NCI-H1417 treated with DMSO at 0.1 percent for 48 hours (cell line): ENCODE results near the gene TRIP4.
"Not testable (repeated sequence)": the region's sequence is repeated elsewhere in the genome, so short reads cannot be mapped to it uniquely, and the experiment has no call there.

Source experiments
- DNase-seq: peaks from one replicate; lab custom pipeline; 2025; lab: John Stamatoyannopoulos, UW

TRIP4 gene

DNA sequence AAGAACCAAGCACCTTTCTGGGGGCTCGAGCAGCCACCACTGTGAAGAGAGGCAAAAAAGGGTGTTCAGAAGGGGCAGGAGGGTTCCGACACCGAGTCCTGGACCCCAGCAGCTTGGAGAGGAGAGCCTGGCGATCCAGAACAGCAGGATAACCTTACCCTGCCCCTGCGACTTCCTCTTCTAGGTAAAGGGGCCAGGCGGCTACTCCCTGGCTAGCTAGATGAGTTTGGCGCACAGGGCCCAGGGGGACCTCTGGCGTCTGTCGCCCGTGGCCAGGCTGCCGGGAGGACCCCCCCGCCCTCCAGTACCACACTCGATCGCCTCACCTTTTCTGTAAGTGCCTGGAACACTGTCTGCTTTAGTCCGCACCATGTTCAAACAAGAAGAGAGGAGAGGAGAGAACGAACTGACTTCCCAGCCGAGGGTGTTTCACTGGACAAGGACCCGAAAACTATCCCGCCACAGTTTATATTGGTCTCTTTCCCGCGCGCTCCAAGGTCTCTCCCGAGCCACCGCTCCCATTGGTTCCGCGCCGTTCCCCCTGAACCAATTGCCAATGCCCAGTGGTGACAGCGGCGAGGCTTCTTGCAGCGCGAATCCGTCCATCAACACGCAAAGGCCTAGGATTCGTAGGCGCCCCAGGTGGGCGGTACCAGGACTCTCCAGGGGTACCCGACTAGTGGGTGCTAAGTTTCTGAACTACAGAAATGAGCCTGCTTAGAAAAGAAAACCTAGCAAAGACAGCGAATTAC lies 6.5 kb upstream of the TRIP4 start, which contains the start of gene PCLAF:
TSS of gene PCLAF (minus strand) at position 442 of the 752 bp plus-strand sequence. CDS start at position 372, 70 bp downstream.
- peak; percentile 79 for DNase-seq

DNA sequence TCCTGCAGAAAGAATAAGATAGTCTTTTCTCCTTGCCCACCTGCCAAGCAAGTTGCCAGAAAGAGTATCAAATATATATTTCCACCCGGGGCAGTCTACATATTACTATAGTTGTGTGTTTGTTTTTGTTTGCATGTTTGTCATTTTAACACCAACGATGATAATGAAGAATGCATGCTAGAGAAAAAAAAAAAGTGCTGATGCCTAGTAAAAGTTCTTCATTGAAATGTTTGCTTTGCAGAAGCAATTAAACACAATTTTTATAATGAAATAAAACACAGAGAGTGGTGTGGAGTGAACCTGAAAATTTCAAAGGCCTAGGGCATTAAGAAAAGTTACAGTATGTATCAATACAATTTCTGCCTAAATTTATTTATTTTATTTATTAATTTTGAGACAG lies 3.9 kb upstream of the TRIP4 start:
- no peak for DNase-seq

DNA sequence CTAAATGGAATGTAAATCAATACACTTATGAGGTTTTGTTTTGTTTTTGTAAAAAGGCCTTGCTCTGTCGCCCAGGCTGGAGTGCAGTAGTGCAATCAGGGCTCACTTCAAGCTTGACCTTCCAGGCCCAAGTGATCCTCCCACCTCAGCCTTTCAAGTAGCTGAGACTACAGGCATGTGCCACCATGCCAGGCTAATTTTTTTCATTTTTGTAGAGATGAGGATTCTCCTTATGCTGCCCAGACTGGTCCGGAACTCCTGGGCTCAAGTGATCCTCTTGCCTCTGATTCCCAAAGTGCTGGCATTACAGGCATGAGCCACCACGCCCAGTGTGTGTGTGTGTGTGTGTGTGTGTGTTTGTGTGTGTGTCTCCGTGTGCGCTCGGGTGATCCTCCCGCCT lies 1.3 kb upstream of the TRIP4 start:
- DNase-seq, result no peak

DNA sequence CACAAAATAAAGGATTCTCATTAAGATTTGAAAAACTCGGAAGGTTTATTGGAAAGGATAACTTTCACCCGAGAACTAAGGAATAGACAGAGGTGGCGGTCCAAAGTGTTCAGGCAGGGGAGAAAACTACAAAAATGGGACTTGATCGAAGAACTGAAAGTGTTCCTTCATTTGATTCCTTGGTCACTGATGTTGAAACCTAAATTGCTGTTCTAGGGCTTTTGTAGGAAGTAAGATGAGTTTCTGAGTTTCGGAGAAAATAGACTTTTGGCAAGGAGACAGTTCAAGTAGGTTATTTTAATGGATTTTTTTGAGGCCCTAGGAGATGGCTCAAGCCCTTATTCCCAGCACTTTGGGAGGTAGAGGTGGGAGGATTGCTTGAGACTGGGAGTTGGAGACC lies 1.4 kb downstream of the TRIP4 start:
- DNase-seq, result no peak

DNA sequence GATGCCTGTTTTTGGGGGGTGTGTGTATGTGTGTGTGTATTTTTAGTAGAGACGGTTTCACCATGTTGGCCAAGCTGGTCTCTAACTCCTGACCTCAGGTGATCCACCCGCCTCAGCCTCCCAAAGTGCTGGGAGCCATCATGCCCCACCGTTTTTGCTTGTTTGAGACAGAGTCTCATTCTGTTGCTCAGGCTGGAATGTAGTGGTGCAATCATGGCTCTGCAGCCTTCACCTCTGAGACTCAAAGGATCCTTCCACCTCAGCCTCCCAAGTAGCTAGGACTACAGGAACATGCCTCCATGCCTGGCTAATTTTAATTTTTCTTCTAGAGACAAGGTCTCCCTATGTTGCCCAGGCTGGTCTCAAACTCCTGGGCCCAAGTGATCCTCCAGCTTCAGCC lies 4.8 kb downstream of the TRIP4 start:
- not testable (repeated sequence) for DNase-seq

DNA sequence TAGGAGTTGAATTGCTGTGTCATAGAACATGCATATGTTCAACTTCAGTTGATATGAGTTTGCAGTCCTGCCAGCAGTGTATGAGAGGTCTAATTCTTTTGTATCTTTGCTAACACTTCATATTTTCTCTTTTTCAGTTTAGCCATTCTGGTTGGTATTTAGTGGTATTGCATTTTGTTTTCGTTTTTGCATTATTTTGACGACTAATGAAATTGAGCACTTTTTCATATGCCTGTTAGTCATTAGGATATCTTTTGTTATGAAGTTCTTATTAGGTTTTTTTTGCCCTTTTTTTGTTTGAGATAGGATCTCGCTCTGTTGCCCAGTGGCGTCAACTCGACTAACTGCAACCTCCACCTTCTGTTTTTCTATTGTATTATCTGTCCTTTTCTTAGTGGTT lies 9.2 kb downstream of the TRIP4 start:
- DNase-seq, result no peak

DNA sequence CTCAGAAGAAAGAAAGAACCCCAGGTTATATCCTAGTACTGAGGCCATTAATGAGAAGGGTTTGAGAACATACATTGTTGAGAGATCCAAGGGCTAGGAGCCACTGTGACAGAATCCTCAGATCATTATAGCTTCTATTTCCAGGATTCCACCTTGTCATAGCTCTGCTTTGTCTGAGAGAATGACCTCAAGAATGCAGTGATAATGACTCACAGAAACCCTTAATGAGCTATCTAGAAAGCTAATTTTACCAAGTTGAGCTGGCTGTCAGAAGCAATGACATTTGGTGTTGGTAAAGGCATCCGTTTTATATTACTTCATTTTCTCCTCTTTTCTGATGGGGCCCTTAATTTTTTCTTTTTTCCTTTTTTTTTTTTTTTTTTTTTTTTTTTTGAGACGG lies 10.9 kb downstream of the TRIP4 start:
- DNase-seq, result no peak

DNA sequence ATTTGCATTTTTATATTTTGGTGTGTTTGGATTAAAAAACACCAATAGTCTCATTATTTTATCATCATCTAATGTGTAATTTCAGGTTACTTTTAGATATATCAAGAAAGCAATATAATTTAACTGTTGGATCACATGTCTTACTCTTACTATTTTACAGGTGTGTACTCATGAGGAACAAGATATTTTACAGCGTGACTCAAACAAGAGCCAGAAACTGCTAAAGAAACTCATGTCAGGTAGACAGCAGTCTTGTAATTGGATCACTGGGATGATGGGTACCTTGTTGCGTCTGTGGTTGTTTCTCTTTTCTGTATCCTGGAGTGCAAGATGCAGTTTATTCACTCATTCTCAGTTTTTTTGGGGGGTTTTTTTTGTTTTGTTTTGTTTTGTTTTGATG lies 12.9 kb downstream of the TRIP4 start:
- no peak for DNase-seq

DNA sequence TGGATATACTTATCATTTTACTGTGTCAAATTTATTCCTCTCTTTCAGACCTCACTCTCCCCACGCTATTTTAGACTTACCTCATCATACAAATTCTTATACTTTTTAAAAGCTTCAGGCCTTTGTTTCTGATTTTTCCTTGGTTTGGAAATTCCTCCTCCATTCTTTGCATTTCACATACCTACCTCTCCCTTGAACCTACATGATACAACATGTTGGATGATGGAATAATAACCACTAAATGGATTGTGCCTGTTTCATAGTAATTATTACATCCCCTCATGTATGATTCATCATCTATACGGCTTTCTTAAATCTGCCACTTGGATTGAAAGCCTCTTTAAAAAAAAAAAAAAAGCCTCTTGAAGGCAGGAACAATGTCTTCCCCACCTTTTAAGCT lies 24.6 kb downstream of the TRIP4 start:
- DNase-seq, result no peak

DNA sequence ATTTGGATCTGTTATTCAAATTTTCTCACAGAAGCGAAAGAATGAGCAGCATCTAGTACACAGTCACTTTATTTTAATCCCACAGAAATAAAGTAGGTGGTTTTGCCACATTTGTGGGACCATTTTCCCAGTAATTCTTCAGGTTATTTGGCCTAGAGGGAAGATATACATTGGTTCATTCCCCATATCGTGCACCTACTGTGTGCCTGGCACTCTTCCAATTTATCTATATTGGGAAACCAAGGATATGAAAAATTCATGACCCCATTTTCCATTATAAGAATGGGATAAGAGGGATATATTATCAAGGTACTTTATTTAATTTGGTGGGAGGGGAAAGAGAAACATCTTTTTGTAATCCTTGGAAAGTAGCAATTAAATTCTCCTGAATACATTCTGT lies 35.1 kb downstream of the TRIP4 start:
- no peak for DNase-seq

DNA sequence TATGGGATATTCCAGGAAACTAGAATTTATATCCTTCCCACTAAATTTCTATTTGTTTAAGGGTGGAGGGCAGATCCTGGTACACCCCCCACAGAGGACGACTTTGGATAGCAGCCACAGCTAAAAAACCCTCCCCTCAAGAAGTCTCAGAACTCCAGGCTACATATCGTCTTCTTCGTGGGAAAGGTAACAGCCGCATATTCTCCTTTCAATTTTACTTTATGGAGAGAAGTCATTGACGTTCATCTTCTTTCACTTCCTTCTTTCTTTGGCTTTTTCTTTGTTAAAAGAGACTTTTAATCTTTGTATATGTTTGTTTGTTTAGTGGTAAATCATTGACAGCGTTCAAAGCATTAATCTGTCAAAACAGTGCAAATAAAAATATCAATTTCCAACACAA lies 36.3 kb downstream of the TRIP4 start:
- DNase-seq, result no peak

DNA sequence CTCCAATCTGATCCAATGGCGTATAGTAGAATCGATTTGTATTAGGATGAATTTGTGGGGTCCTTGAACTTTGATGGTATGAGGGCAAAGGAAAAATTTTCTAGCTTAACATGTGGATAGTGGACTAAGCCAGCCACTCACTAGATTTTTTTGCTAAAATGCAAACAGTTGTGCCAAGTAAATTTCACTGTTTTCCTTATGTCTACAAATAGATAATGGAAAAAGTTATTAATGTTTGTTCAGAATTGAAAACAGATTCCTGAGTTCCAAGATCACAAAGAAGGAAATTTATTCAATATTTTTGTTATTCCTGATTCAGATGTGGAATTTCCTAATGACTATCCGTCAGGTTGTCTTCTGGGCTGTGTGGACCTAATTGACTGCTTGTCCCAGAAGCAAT lies 37.6 kb downstream of the TRIP4 start:
- no peak for DNase-seq

DNA sequence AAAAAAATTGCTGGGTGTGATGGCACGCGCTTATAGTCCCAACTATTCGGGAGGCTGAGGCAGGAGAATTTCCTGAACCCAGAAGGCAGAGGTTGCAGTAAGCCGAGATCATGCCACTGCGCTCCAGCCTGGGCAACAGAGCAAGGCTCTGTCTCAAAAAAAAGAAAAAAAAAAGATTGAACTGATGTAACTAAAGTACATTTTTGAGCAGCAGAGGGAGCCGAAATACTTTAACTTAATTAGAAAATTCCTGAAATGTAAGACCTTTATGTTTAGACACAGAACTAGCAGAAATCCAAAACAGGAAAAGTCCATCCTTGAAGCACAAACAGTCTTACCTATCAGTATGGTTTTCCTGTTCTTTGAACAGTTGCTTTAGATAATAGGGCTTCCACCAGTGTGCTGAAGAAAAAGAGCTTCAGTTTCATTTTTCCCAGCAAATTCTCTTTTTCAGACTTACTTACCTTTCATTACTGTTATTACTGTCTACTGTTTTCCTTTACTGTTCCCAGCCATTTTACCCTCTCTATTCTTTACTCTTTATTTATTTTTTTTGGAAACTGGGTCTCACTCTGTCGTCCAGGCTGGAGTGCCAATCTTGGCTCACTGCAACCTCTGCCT lies 39.3 kb downstream of the TRIP4 start:
- DNase-seq, result no peak

DNA sequence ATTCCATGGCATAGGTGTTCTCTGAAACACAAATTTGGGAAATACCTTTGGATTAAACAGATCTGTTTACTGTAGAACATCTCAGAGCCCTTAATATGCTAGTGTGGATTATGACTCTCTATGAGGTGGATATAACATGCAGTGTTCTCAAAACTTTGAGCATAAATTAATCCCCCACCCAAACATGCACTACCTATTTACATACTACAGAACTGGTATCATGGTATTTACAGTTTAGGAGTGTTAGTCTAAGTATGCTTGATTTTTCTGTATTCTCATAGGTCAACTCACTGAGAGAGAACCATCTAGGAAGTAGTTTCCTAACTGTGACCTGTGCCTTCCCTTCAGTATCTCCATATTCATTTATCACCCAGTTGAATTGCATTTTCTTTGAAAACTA lies 41.8 kb downstream of the TRIP4 start:
- no peak for DNase-seq

DNA sequence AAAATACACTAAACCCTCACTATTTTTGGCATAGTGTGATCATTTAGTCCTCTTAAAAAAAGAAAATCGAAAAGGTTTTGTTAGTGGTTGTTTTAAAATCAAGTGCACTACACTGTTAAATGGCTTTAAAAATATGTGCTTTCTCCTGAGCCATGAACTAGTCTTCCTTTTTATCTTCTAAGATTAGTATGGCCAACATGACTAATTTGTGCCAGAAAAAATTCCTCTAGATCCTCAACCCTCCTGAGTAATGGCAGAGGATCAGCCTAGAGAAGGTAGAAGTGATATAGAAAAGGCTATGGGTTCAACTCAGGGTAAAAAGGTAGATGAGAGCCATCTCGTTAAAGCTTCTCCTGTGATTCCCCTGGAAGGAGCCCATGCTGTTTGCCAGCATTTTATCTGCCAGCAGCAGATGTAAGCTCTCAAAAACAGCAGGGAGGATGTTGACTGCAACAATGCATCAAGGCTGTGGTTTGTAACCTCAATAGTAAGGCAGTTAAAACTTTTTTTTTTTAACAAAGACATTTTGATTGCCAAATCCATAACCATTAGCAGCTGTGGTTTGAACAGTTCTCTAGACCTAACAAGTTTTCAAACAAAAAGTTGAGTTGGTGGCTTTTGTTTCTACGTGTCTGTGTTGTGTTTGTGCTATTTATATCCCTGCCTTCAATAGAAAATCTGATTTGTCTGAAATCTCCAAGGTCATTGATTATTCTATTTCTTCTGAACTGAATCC lies 42.5 kb downstream of the TRIP4 start:
- peak; percentile 20 for DNase-seq

DNA sequence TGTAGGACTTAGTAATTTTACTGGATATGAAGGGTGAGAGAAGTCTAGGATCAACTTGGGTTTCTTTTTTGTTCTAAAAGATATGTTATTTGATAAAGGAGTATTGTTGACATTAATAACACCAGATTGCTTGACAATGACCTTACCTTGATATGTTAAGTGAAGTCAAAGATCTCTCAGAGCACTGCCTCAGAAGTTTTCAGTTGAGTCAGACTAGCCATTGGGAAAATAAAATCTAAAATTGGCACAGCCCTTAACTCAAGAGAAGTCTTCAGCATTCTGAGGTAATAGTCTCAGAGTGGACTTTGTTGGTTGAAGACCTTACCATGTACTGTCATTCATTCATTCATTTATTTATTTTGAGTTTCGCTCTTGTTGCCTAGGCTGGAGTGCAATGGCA lies 50.3 kb downstream of the TRIP4 start:
- no peak for DNase-seq

DNA sequence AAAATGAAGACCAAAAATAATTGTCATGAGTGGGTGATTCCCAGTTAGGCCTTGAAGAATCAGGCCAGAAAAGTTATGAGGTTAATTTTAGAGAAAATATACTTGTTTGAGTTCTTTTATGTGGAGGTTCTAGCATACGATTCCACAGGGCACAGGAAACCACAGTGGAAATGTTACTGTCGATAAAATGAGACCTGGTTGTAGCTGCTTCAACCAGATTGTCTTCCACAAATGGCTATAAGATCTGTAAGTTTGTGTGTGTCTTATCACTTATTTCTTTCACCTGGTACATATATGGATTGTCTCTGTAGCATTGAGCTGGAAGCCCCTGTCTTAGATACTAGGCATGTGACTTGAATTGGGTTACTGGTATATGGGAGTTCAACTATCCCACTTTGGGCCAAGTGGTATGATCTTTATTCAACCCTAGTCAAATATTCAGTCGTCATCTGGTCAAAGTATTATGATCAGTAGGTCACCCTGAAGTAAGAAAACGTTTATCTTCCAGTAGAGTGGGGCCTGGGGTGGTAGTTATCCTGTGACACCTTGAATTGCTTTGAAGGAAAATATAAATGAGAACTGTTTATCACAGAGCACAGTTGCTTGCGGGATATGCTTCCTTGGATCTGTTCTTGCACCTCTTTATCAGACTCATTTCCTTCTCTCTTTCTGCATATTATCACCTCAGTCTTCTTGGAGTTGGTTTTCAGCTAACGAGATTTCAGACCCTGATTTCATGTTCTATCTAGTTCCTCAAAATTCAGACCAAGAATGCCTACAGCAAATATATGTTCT lies 51.2 kb downstream of the TRIP4 start:
- DNase-seq, result no peak

DNA sequence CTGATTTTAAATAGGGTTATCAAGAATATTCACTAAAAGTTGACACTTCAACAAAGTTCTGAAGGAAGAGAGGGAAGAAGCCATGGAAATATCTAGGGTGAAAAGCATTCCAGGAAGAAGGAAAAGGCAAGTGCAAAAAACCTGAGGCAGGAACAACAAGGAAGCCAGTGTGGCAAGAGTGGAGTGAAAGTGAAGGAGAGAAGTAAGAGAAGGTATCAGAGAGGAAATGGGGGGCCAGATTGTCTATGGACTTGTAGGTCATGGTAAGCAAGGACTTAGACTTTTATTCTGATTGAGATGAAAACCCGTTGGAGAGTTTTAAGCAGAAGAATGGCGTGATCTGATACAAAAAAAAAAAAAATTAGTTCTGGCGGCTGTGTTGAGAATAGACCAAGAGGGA lies 54.2 kb downstream of the TRIP4 start:
- no peak for DNase-seq

DNA sequence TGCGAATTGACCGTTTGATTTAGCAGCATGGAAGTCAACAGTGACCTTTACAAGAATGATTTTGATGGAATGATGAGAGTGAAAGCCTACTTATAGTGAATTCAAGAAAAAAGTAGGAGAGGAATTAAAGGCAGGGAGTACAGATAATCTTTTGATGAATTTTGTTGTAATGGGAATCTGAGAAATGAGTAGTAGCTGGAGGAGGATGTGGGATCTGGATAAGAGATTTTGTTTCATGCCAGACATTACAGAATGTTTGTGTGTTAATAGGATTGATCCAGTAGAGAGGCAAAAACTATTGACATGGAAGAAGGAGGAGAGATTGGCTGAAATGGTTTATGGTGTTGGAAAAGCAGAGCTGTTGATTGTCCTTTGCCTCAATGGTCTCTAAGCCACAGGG lies 55.4 kb downstream of the TRIP4 start:
- DNase-seq, result no peak

DNA sequence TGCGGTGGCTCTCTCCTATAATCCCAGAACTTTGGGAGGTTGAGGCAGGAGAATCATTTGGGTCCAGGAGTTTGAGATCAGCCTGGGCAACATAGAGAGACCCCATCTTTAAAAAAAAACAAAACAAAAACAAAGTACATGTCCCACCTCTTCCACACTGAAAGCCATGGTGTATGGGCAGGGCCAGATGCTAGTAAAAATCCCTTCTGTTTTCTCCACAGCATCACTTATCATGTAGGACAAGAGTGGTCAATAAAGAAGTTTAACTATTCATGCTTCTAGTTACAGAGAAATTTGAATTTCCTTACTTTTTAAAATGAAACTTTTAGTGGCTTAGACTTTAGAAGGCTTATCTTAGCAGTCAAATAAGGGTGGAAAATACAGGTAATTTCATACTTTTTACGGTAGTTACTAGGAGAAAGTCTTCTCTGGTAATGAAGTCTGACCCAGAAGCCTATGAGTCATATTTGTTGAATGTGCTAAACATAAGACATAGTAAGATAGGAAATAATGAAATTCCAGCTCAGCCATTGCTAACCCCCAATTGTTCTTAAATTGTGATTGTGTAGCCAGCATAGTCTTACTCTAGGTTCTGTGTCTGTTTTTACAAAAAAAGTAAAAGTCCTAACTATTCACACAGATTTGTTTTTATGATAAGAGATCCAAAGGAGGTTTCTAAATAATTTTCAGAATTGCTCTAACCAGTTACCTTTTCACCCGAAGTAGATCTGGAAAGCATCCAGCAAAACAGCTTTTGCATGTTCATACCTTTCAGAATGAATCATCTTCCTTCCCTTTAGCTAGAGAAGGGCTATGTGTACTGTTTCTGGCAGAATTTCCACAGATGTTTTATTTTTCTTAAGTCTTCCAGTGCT lies 56.3 kb downstream of the TRIP4 start:
- no peak for DNase-seq

DNA sequence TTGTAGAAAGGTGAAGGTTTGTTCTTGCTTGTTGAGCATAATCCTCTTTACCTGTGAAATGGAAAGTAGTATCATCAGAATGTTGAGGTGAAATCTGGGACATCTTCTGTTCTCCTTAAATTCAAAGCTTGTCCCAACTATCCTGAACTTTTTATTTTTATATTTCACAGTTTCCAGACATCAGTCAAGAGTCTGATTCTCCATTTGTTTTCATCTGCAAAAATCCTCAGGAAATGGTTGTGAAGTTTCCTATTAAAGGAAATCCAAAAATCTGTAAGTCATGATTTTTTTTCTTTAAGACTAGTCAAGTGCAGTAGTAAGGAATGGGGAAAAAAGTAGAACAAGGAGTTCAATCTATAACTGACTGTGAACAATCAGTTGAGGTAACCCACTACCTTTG lies 57.2 kb downstream of the TRIP4 start:
- DNase-seq, result no peak
